Endometrial microvascular endothelial cells (primary cell): ENCODE data around the gene SUGCT. TPM values are rescaled to one million over a fixed set of nuclear protein-coding genes. Genes with fewer than 3 reads are reported as not detected.
"Not testable (repeated sequence)": the region's sequence is repeated elsewhere in the genome, so short reads cannot be mapped to it uniquely, and the experiment has no call there.

Experiments used
- in situ Hi-C: cut with HindIII; loops from 2 replicates; pipeline ENCODE4 v1.10.0; 2017; ENCODE audit warnings: low sequenced_read_pairs, low pct_unique_long_range_greater_than_20kb; ENCODE audit errors: inconsistent ontology term
- total RNA-seq: library from RNA; depleted of rRNA; stranded (reverse); fragments of >200 nt; gene quantifications from one replicate; pipeline ENCODE4 v1.2.3, GENCODE V29; 2015; ENCODE audit errors: inconsistent ontology term

Gene SUGCT
- total RNA-seq, 1 donor from 2014 or later: 0.37 TPM

GRCh38 chr7:40232242-40232893 is 97.6 kb downstream of the SUGCT start:
- in situ Hi-C loops: no loop called here

GRCh38 chr7:40234046-40234445 is 99.2 kb downstream of the SUGCT start:
- in situ Hi-C loops: no loop called here

- in situ Hi-C loops: no loop called here
Observed at GRCh38 chr7:40234666-40235065, 99.9 kb downstream of the SUGCT start.

GRCh38 chr7:40237731-40238130 is 102.9 kb downstream of the SUGCT start:
- in situ Hi-C loops: no loop called here

- in situ Hi-C loops: no loop called here
Observed at GRCh38 chr7:40239755-40240303, 105.0 kb downstream of the SUGCT start.

GRCh38 chr7:40243076-40243475 is 108.3 kb downstream of the SUGCT start:
- in situ Hi-C loops: no loop called here

- in situ Hi-C loops: no loop called here
Observed at GRCh38 chr7:40244226-40244625, 109.4 kb downstream of the SUGCT start.

GRCh38 chr7:40248681-40249080 is 113.9 kb downstream of the SUGCT start:
- in situ Hi-C loops: no loop called here

- in situ Hi-C loops: not testable (repeated sequence)
Observed at GRCh38 chr7:40253444-40253843, 118.6 kb downstream of the SUGCT start.

GRCh38 chr7:40263752-40264390 is 129.1 kb downstream of the SUGCT start:
- in situ Hi-C loops: no loop called here

GRCh38 chr7:40267583-40267982 is 132.8 kb downstream of the SUGCT start:
- in situ Hi-C loops: no loop called here

- in situ Hi-C loops: not testable (repeated sequence)
Observed at GRCh38 chr7:40268810-40269209, 134.0 kb downstream of the SUGCT start.

- in situ Hi-C loops: no loop called here
Observed at GRCh38 chr7:40276061-40276460, 141.3 kb downstream of the SUGCT start.

- in situ Hi-C loops: no loop called here
Observed at GRCh38 chr7:40279991-40280390, 145.2 kb downstream of the SUGCT start.

- in situ Hi-C loops: no loop called here
Observed at GRCh38 chr7:40282858-40283257, 148.1 kb downstream of the SUGCT start.

- in situ Hi-C loops: no loop called here
Observed at GRCh38 chr7:40283391-40283790, 148.6 kb downstream of the SUGCT start.

- in situ Hi-C loops: no loop called here
Observed at GRCh38 chr7:40288827-40289226, 154.0 kb downstream of the SUGCT start.

- in situ Hi-C loops: no loop called here
Observed at GRCh38 chr7:40297741-40298311, 163.0 kb downstream of the SUGCT start.

- in situ Hi-C loops: no loop called here
Observed at GRCh38 chr7:40298421-40298820, 163.6 kb downstream of the SUGCT start.

GRCh38 chr7:40299097-40299496 is 164.3 kb downstream of the SUGCT start:
- in situ Hi-C loops: no loop called here
